HCT116 (cell line): Measurements from ENCODE around the gene SLC22A23. TPM values are rescaled to one million over a fixed set of nuclear protein-coding genes. Genes with fewer than 3 reads are reported as not detected.

Experiments
- ATAC-seq: fragments of 200-7000 bp; cut with Tn5 transposase; 2 replicates; pipeline ENCODE4 v1.9.1; 2020; ENCODE audit warnings: mild to moderate bottlenecking, moderate library complexity
- BruUV-seq: library from RNA; stranded (reverse); fragments of 400-500 nt; replicated peaks from 2 replicates; lab custom pipeline; 2021; lab: Mats Ljungman, UMichigan
- CTCF ChIA-PET: fragments of 300-600 bp; sonication (Branson Sonifier 250); formaldehyde crosslinking; loops from one replicate; lab custom pipeline; 2021; ENCODE audit warnings: antibody characterized with exemption; lab: Charles Lee
- POLR2A ChIA-PET: fragments of 300-600, 350-600 bp; sonication (Branson Sonifier 250); formaldehyde crosslinking; loops from one replicate; lab custom pipeline; 2021; ENCODE audit warnings: antibody characterized with exemption; lab: Charles Lee
- RAD21 ChIA-PET, 2 experiments: fragments of 300-600 bp; sonication (Branson Sonifier 250); formaldehyde crosslinking; loops; one replicate each; lab custom pipeline; 2023; ENCODE audit warnings: low total read pairs in 2 of 2; ENCODE audit not compliant: uncharacterized antibody in 2 of 2, unreplicated experiment in 2 of 2, low non-redundant PET in 1 of 2; lab: Charles Lee
- DNase-seq: peaks from one replicate; pipeline ENCODE4 v3.0.0-alpha.2; 2010; ENCODE audit warnings: low read depth, low spot score
- H2AFZ ChIP-seq: fragments of 200-600 bp; shearing (Covaris generic), sonication (generic); 2 replicates; pipeline ENCODE4 v1.6.1; 2017; ENCODE audit warnings: low read depth, mixed run types, mixed read lengths, antibody characterized with exemption, low read length; ENCODE audit not compliant: poor library complexity, severe bottlenecking
- H3K27ac ChIP-seq: 2 replicates; pipeline ENCODE4 v1.5.1; 2012; ENCODE audit warnings: low read depth, low read length
- H3K27me3 ChIP-seq: fragments of 200-600 bp; sonication (generic); 2 replicates; pipeline ENCODE4 v1.6.1; 2016; ENCODE audit warnings: mixed run types, low read length, mixed read lengths; ENCODE audit not compliant: insufficient read depth
- H3K36me3 ChIP-seq, 2 experiments: fragments of 200-500 bp in 1 of 2; fragments of 200-600 bp in 1 of 2; sonication (Bioruptor generic) in 1 of 2; sonication (generic) in 1 of 2; 2 replicates each; pipeline versions ENCODE4 v1.5.1 to v1.6.1; 2014 to 2016; ENCODE audit warnings: low read length in 2 of 2, inconsistent platforms in 1 of 2, mixed read lengths in 1 of 2, mixed run types in 1 of 2; ENCODE audit not compliant: insufficient read depth in 2 of 2, control insufficient read depth in 1 of 2
- H3K4me1 ChIP-seq, 2 experiments: fragments of 200-600 bp in 1 of 2; sonication (generic) in 1 of 2; 2 replicates each; pipeline versions ENCODE4 v1.5.1 to v1.6.1; 2012 to 2017; ENCODE audit warnings: low read length in 2 of 2, inconsistent platforms in 1 of 2, mild to moderate bottlenecking in 1 of 2, mixed read lengths in 1 of 2, mixed run types in 1 of 2, moderate library complexity in 1 of 2; ENCODE audit not compliant: insufficient read depth in 2 of 2, control insufficient read depth in 1 of 2
- H3K4me2 ChIP-seq: fragments of 200-600 bp; sonication (generic); 2 replicates; pipeline ENCODE4 v1.6.1; 2017; ENCODE audit warnings: mixed run types, low read length, mixed read lengths
- H3K4me3 ChIP-seq, 2 experiments: fragments of 200-600 bp in 1 of 2; sonication (generic) in 1 of 2; replicated peaks in 1 of 2; 2 replicates each; pipeline ENCODE4 v1.5.1; 2011 to 2016; ENCODE audit warnings: low read length in 2 of 2, control low read depth in 1 of 2, low read depth in 1 of 2, mild to moderate bottlenecking in 1 of 2, mixed read lengths in 1 of 2, mixed run types in 1 of 2
- H3K79me2 ChIP-seq: fragments of 200-600 bp; sonication (generic); 2 replicates; pipeline ENCODE4 v1.6.1; 2017; ENCODE audit warnings: mild to moderate bottlenecking, mixed run types, low read length, moderate library complexity, mixed read lengths; ENCODE audit not compliant: insufficient read depth
- H3K9ac ChIP-seq: fragments of 200-600 bp; sonication (generic); 2 replicates; pipeline ENCODE4 v1.6.1; 2016; ENCODE audit warnings: low read length, mixed read lengths
- H3K9me2 ChIP-seq: fragments of 200-600 bp; sonication (generic), shearing (Covaris generic); 2 replicates; pipeline ENCODE4 v1.6.1; 2017; ENCODE audit warnings: mixed run types, mild to moderate bottlenecking, moderate library complexity; ENCODE audit not compliant: insufficient read depth
- H3K9me3 ChIP-seq, 2 experiments: fragments of 200-500 bp in 1 of 2; fragments of 200-600 bp in 1 of 2; sonication (Bioruptor generic) in 1 of 2; sonication (generic) in 1 of 2; 2 replicates each; pipeline ENCODE4 v1.6.1; 2014 to 2017; ENCODE audit warnings: low read length in 2 of 2, mixed read lengths in 2 of 2, inconsistent platforms in 1 of 2, low read depth in 1 of 2, mild to moderate bottlenecking in 1 of 2, mixed run types in 1 of 2, moderate library complexity in 1 of 2; ENCODE audit not compliant: control insufficient read depth in 1 of 2, insufficient read depth in 1 of 2
- H4K20me1 ChIP-seq: fragments of 200-600 bp; sonication (generic), shearing (Covaris generic); 2 replicates; pipeline ENCODE4 v1.6.1; 2017; ENCODE audit warnings: mixed run types, mild to moderate bottlenecking, moderate library complexity; ENCODE audit not compliant: insufficient read depth
- CEBPB ChIP-seq: IDR thresholded peaks from 2 replicates; pipeline ENCODE4 v1.6.1; 2012; ENCODE audit warnings: low read depth
- EGR1 ChIP-seq: IDR thresholded peaks from 2 replicates; pipeline ENCODE4 v1.6.1; 2012; ENCODE audit warnings: low read depth
- ELF1 ChIP-seq: IDR thresholded peaks from 2 replicates; pipeline ENCODE4 v1.6.1; 2012; ENCODE audit warnings: low read depth, borderline replicate concordance
- EZH2 ChIP-seq: fragments of 200-600 bp; sonication (generic); IDR thresholded peaks from 2 replicates; pipeline ENCODE4 v1.6.1; 2017; ENCODE audit warnings: antibody characterized with exemption, mixed run types
- EZH2phosphoT487 ChIP-seq: fragments of 200-600 bp; IDR thresholded peaks from 2 replicates; pipeline ENCODE4 v1.6.1; 2018; ENCODE audit warnings: antibody characterized with exemption, borderline replicate concordance
- FOSL1 ChIP-seq: IDR thresholded peaks from 2 replicates; pipeline ENCODE4 v1.6.1; 2012; ENCODE audit warnings: low read depth
- JUND ChIP-seq: IDR thresholded peaks from 2 replicates; pipeline ENCODE4 v1.6.1; 2012
- POLR2AphosphoS5 ChIP-seq: IDR thresholded peaks from 2 replicates; pipeline ENCODE4 v1.6.1; 2011; ENCODE audit warnings: mild to moderate bottlenecking, low read depth, low read length, moderate library complexity
- RAD21 ChIP-seq: IDR thresholded peaks from 2 replicates; pipeline ENCODE4 v1.6.1; 2012; ENCODE audit warnings: low read depth, mild to moderate bottlenecking
- SIN3A ChIP-seq: IDR thresholded peaks from 2 replicates; pipeline ENCODE4 v1.6.1; 2012; ENCODE audit warnings: low read depth
- SRF ChIP-seq: IDR thresholded peaks from 2 replicates; pipeline ENCODE4 v1.6.1; 2012; ENCODE audit warnings: low read depth
- TCF7L2 ChIP-seq: IDR thresholded peaks from 2 replicates; pipeline ENCODE4 v1.7.0; 2011; ENCODE audit warnings: borderline replicate concordance, inconsistent platforms; ENCODE audit not compliant: insufficient read depth, insufficient read length; ENCODE audit errors: extremely low read depth
- YY1 ChIP-seq: IDR thresholded peaks from 2 replicates; pipeline ENCODE4 v1.6.1; 2011; ENCODE audit warnings: low read length, low read depth, moderate library complexity, mild to moderate bottlenecking; ENCODE audit not compliant: insufficient replicate concordance; ENCODE audit errors: extremely low read depth
- ZNF274 ChIP-seq: fragments of 200-500 bp; sonication (Bioruptor generic); IDR thresholded peaks from 2 replicates; pipeline ENCODE4 v1.6.1; 2014; ENCODE audit warnings: mild to moderate bottlenecking, low read depth, low read length, inconsistent platforms
- intact Hi-C: fragments of 100-400 bp; cut with micrococcal nuclease; formaldehyde crosslinking; loops from 2 replicates; pipeline ENCODE4 v1.10.0; 2022
- total RNA-seq: library from RNA; stranded (reverse); gene quantifications from one replicate; pipeline ENCODE4 v1.2.1, GENCODE V29; 2021; ENCODE audit not compliant: unreplicated experiment
- TF ChIP-seq, protein P1 (sequence below): IDR thresholded peaks from 2 replicates; pipeline ENCODE4 v1.6.1; 2012
- TF ChIP-seq, protein P2 (sequence below): IDR thresholded peaks from 2 replicates; pipeline ENCODE4 v1.6.1; 2011; ENCODE audit warnings: mild to moderate bottlenecking, low read length, moderate library complexity; ENCODE audit not compliant: insufficient replicate concordance; ENCODE audit errors: extremely low read depth
- TF ChIP-seq, protein P3 (sequence below): IDR thresholded peaks from 2 replicates; pipeline ENCODE4 v1.6.1; 2012

The SLC22A23 gene
- total RNA-seq, 1 experiment from 2014 or later, result 11.5 TPM

DNA sequence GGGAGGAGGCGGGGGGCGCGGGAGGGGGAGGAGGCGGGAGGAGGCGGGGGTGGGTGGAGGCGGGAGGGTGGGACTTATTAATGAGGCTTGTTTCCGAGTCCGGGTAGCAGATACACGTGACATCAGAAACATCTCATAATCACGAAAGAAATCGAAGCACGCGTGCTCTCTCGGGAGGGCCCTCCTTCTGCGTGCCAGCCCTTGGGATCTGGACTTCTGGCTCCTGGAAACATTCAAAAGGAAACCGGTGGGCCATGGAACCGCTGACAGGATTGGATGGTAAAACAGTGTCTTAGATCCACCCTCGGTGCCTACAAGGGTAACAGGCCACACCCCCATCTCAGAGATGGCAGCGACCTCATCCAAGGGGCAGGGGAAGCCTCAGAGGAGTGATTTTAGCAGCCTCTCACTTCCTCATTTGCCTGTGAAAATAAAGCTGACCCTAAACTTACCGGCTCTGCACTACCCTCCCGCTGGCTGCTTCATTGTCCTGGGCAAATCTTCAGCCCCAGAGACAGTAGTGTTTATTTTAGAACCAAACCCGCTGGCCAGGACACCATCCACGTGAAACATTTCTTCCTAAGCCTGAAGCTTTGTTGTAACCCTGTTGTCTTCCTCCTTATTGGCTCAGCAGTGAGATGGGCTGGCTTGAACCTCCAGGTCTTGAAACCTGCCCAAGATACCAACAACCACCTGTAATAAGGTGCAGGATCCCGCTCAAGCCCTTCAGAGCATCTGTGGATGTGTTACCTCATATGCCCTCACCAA, 100.6 kb downstream of the SLC22A23 start:
- Histone ChIP-seq H3K4me2 (peak overlapping the region; percentile 71), H3K9ac (peak overlapping the region; percentile 34), H4K20me1 (no peaks in the 10 kb centered on the region), H3K4me3 (peak overlapping the region; percentile 30 to 42; a peak in 3 of 4 replicates), H2AFZ (peak overlapping the region; percentile 38), H3K4me1 (peaks cover 28 to 41% of the 10 kb centered on the region in 2 experiments), H3K9me3 (no peaks in the 10 kb centered on the region), H3K9me2 (no peaks in the 10 kb centered on the region), H3K36me3 (no peaks in the 10 kb centered on the region), H3K27me3 (no peaks in the 10 kb centered on the region), H3K27ac (peak overlapping the region; percentile 27; the same call in 1 of the 2 replicates), H3K79me2 (no peaks in the 10 kb centered on the region)
- TF ChIP-seq ELF1, result no peak
- no peak for TF ChIP-seq EGR1
- no peak for TF ChIP-seq EZH2
- TF ChIP-seq, protein P1, sequence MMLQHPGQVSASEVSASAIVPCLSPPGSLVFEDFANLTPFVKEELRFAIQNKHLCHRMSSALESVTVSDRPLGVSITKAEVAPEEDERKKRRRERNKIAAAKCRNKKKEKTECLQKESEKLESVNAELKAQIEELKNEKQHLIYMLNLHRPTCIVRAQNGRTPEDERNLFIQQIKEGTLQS, result no peak
- no peak for TF ChIP-seq POLR2AphosphoS5
- no peak for TF ChIP-seq FOSL1
- TF ChIP-seq TCF7L2, result no peak
- no peak for TF ChIP-seq CEBPB
- TF ChIP-seq JUND, result no peak
- TF ChIP-seq, protein P2, sequence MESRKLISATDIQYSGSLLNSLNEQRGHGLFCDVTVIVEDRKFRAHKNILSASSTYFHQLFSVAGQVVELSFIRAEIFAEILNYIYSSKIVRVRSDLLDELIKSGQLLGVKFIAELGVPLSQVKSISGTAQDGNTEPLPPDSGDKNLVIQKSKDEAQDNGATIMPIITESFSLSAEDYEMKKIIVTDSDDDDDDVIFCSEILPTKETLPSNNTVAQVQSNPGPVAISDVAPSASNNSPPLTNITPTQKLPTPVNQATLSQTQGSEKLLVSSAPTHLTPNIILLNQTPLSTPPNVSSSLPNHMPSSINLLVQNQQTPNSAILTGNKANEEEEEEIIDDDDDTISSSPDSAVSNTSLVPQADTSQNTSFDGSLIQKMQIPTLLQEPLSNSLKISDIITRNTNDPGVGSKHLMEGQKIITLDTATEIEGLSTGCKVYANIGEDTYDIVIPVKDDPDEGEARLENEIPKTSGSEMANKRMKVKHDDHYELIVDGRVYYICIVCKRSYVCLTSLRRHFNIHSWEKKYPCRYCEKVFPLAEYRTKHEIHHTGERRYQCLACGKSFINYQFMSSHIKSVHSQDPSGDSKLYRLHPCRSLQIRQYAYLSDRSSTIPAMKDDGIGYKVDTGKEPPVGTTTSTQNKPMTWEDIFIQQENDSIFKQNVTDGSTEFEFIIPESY, result no peak
- TF ChIP-seq YY1, result no peak
- TF ChIP-seq, protein P3, sequence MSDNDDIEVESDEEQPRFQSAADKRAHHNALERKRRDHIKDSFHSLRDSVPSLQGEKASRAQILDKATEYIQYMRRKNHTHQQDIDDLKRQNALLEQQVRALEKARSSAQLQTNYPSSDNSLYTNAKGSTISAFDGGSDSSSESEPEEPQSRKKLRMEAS, result no peak
- no peak for TF ChIP-seq ZNF274
- TF ChIP-seq SIN3A, result no peak
- TF ChIP-seq SRF, result no peak
- no peak for TF ChIP-seq EZH2phosphoT487
- TF ChIP-seq RAD21, result no peak
- RAD21 ChIA-PET, result no interaction called here
- DNase-seq, result peak; percentile 44
- no TSS peak for BruUV-seq
- POLR2A ChIA-PET, result no interaction called here
- CTCF ChIA-PET, result no interaction called here
- intact Hi-C loops, result no loop called here
- peak; percentile 84 for ATAC-seq
